HCT116 (cell line): ENCODE measurements around the gene FRS2. TPM values are rescaled to one million over a fixed set of nuclear protein-coding genes. Genes with fewer than 3 reads are reported as not detected.

Experiments
- ATAC-seq: fragments of 200-7000 bp; cut with Tn5 transposase; 2 replicates; pipeline ENCODE4 v1.9.1; 2020; ENCODE audit warnings: mild to moderate bottlenecking, moderate library complexity
- BruUV-seq: library from RNA; stranded (reverse); fragments of 400-500 nt; replicated peaks from 2 replicates; lab custom pipeline; 2021; lab: Mats Ljungman, UMichigan
- CTCF ChIA-PET: fragments of 300-600 bp; sonication (Branson Sonifier 250); formaldehyde crosslinking; loops from one replicate; lab custom pipeline; 2021; ENCODE audit warnings: antibody characterized with exemption; lab: Charles Lee
- POLR2A ChIA-PET: fragments of 300-600, 350-600 bp; sonication (Branson Sonifier 250); formaldehyde crosslinking; loops from one replicate; lab custom pipeline; 2021; ENCODE audit warnings: antibody characterized with exemption; lab: Charles Lee
- RAD21 ChIA-PET, 2 experiments: fragments of 300-600 bp; sonication (Branson Sonifier 250); formaldehyde crosslinking; loops; one replicate each; lab custom pipeline; 2023; ENCODE audit warnings: low total read pairs in 2 of 2; ENCODE audit not compliant: uncharacterized antibody in 2 of 2, unreplicated experiment in 2 of 2, low non-redundant PET in 1 of 2; lab: Charles Lee
- DNase-seq: peaks from one replicate; pipeline ENCODE4 v3.0.0-alpha.2; 2010; ENCODE audit warnings: low read depth, low spot score
- H2AFZ ChIP-seq: fragments of 200-600 bp; shearing (Covaris generic), sonication (generic); 2 replicates; pipeline ENCODE4 v1.6.1; 2017; ENCODE audit warnings: low read depth, mixed run types, mixed read lengths, antibody characterized with exemption, low read length; ENCODE audit not compliant: poor library complexity, severe bottlenecking
- H3K27ac ChIP-seq: 2 replicates; pipeline ENCODE4 v1.5.1; 2012; ENCODE audit warnings: low read depth, low read length
- H3K27me3 ChIP-seq: fragments of 200-600 bp; sonication (generic); 2 replicates; pipeline ENCODE4 v1.6.1; 2016; ENCODE audit warnings: mixed run types, low read length, mixed read lengths; ENCODE audit not compliant: insufficient read depth
- H3K36me3 ChIP-seq, 2 experiments: fragments of 200-500 bp in 1 of 2; fragments of 200-600 bp in 1 of 2; sonication (Bioruptor generic) in 1 of 2; sonication (generic) in 1 of 2; 2 replicates each; pipeline versions ENCODE4 v1.5.1 to v1.6.1; 2014 to 2016; ENCODE audit warnings: low read length in 2 of 2, inconsistent platforms in 1 of 2, mixed read lengths in 1 of 2, mixed run types in 1 of 2; ENCODE audit not compliant: insufficient read depth in 2 of 2, control insufficient read depth in 1 of 2
- H3K4me1 ChIP-seq, 2 experiments: fragments of 200-600 bp in 1 of 2; sonication (generic) in 1 of 2; 2 replicates each; pipeline versions ENCODE4 v1.5.1 to v1.6.1; 2012 to 2017; ENCODE audit warnings: low read length in 2 of 2, inconsistent platforms in 1 of 2, mild to moderate bottlenecking in 1 of 2, mixed read lengths in 1 of 2, mixed run types in 1 of 2, moderate library complexity in 1 of 2; ENCODE audit not compliant: insufficient read depth in 2 of 2, control insufficient read depth in 1 of 2
- H3K4me2 ChIP-seq: fragments of 200-600 bp; sonication (generic); 2 replicates; pipeline ENCODE4 v1.6.1; 2017; ENCODE audit warnings: mixed run types, low read length, mixed read lengths
- H3K4me3 ChIP-seq, 2 experiments: fragments of 200-600 bp in 1 of 2; sonication (generic) in 1 of 2; replicated peaks in 1 of 2; 2 replicates each; pipeline ENCODE4 v1.5.1; 2011 to 2016; ENCODE audit warnings: low read length in 2 of 2, control low read depth in 1 of 2, low read depth in 1 of 2, mild to moderate bottlenecking in 1 of 2, mixed read lengths in 1 of 2, mixed run types in 1 of 2
- H3K79me2 ChIP-seq: fragments of 200-600 bp; sonication (generic); 2 replicates; pipeline ENCODE4 v1.6.1; 2017; ENCODE audit warnings: mild to moderate bottlenecking, mixed run types, low read length, moderate library complexity, mixed read lengths; ENCODE audit not compliant: insufficient read depth
- H3K9ac ChIP-seq: fragments of 200-600 bp; sonication (generic); 2 replicates; pipeline ENCODE4 v1.6.1; 2016; ENCODE audit warnings: low read length, mixed read lengths
- H3K9me2 ChIP-seq: fragments of 200-600 bp; sonication (generic), shearing (Covaris generic); 2 replicates; pipeline ENCODE4 v1.6.1; 2017; ENCODE audit warnings: mixed run types, mild to moderate bottlenecking, moderate library complexity; ENCODE audit not compliant: insufficient read depth
- H3K9me3 ChIP-seq, 2 experiments: fragments of 200-500 bp in 1 of 2; fragments of 200-600 bp in 1 of 2; sonication (Bioruptor generic) in 1 of 2; sonication (generic) in 1 of 2; 2 replicates each; pipeline ENCODE4 v1.6.1; 2014 to 2017; ENCODE audit warnings: low read length in 2 of 2, mixed read lengths in 2 of 2, inconsistent platforms in 1 of 2, low read depth in 1 of 2, mild to moderate bottlenecking in 1 of 2, mixed run types in 1 of 2, moderate library complexity in 1 of 2; ENCODE audit not compliant: control insufficient read depth in 1 of 2, insufficient read depth in 1 of 2
- H4K20me1 ChIP-seq: fragments of 200-600 bp; sonication (generic), shearing (Covaris generic); 2 replicates; pipeline ENCODE4 v1.6.1; 2017; ENCODE audit warnings: mixed run types, mild to moderate bottlenecking, moderate library complexity; ENCODE audit not compliant: insufficient read depth
- CTCF ChIP-seq, 3 experiments: fragments of 200-600 bp in 1 of 3; sonication (generic) in 1 of 3; IDR thresholded peaks in 2 of 3; conservative IDR thresholded peaks in 1 of 3; 2 replicates each; pipeline ENCODE4 v1.5.1; 2012 to 2017; ENCODE audit warnings: low read depth in 2 of 3, low read length in 2 of 3, antibody characterized with exemption in 1 of 3, borderline replicate concordance in 1 of 3, control low read depth in 1 of 3, mild to moderate bottlenecking in 1 of 3, mixed read lengths in 1 of 3, mixed run types in 1 of 3, moderate library complexity in 1 of 3; ENCODE audit not compliant: insufficient read depth in 1 of 3
- EGR1 ChIP-seq: IDR thresholded peaks from 2 replicates; pipeline ENCODE4 v1.6.1; 2012; ENCODE audit warnings: low read depth
- ELF1 ChIP-seq: IDR thresholded peaks from 2 replicates; pipeline ENCODE4 v1.6.1; 2012; ENCODE audit warnings: low read depth, borderline replicate concordance
- MAX ChIP-seq: IDR thresholded peaks from 2 replicates; pipeline ENCODE4 v1.6.1; 2012
- POLR2AphosphoS5 ChIP-seq: IDR thresholded peaks from 2 replicates; pipeline ENCODE4 v1.6.1; 2011; ENCODE audit warnings: mild to moderate bottlenecking, low read depth, low read length, moderate library complexity
- REST ChIP-seq: IDR thresholded peaks from 2 replicates; pipeline ENCODE4 v1.6.1; 2012; ENCODE audit warnings: low read depth
- SRF ChIP-seq: IDR thresholded peaks from 2 replicates; pipeline ENCODE4 v1.6.1; 2012; ENCODE audit warnings: low read depth
- TCF7L2 ChIP-seq: IDR thresholded peaks from 2 replicates; pipeline ENCODE4 v1.7.0; 2011; ENCODE audit warnings: borderline replicate concordance, inconsistent platforms; ENCODE audit not compliant: insufficient read depth, insufficient read length; ENCODE audit errors: extremely low read depth
- YY1 ChIP-seq: IDR thresholded peaks from 2 replicates; pipeline ENCODE4 v1.6.1; 2011; ENCODE audit warnings: low read length, low read depth, moderate library complexity, mild to moderate bottlenecking; ENCODE audit not compliant: insufficient replicate concordance; ENCODE audit errors: extremely low read depth
- ZBTB33 ChIP-seq: IDR thresholded peaks from 2 replicates; pipeline ENCODE4 v1.6.1; 2011; ENCODE audit warnings: mild to moderate bottlenecking, low read length, moderate library complexity; ENCODE audit not compliant: insufficient replicate concordance; ENCODE audit errors: extremely low read depth
- intact Hi-C: fragments of 100-400 bp; cut with micrococcal nuclease; formaldehyde crosslinking; loops from 2 replicates; pipeline ENCODE4 v1.10.0; 2022
- total RNA-seq: library from RNA; stranded (reverse); gene quantifications from one replicate; pipeline ENCODE4 v1.2.1, GENCODE V29; 2021; ENCODE audit not compliant: unreplicated experiment

Gene FRS2
- total RNA-seq, 1 experiment from 2014 or later: 14.7 TPM

- Histone ChIP-seq H3K4me2 (no peak overlapping the region), H3K9me3 (no peaks in the 10 kb centered on the region), H2AFZ (no peak overlapping the region), H3K4me1 (no peaks in the 10 kb centered on the region), H3K4me3 (no peak overlapping the region), H3K27ac (no peak overlapping the region), H3K36me3 (no peaks in the 10 kb centered on the region), H3K79me2 (peaks cover 98% of the 10 kb centered on the region), H3K27me3 (no peaks in the 10 kb centered on the region), H3K9me2 (no peaks in the 10 kb centered on the region), H3K9ac (no peak overlapping the region), H4K20me1 (peaks cover 12% of the 10 kb centered on the region; the same call in 1 of the 2 replicates)
- POLR2A ChIA-PET: interaction anchor here (1.3 kb wide), 1 partner anchor 11 kb away, joined by 3 read pairs; no protein-coding TSS in a partner anchor
- intact Hi-C loops: no loop called here
- CTCF ChIA-PET: no interaction called here
- ATAC-seq (no peak), DNase-seq (no peak)
- no TSS peak for BruUV-seq
- RAD21 ChIA-PET: no interaction called here
- no peak for TF ChIP-seq EGR1
- no peak for TF ChIP-seq REST
- TF ChIP-seq SRF: no peak
- no peak for TF ChIP-seq CTCF (IDR thresholded peaks at IDR 0.05 in 2 of 3, conservative IDR thresholded peaks at IDR 0.05 in 1 of 3; ENCODE audit: borderline replicate concordance in 1 of 3, insufficient read depth in 1 of 3, low read depth in 2 of 3, low read length in 2 of 3)
- TF ChIP-seq ELF1: no peak
- no peak for TF ChIP-seq ZBTB33
- no peak for TF ChIP-seq MAX
- TF ChIP-seq YY1: no peak
- TF ChIP-seq POLR2AphosphoS5: no peak
- no peak for TF ChIP-seq TCF7L2
Observed at GRCh38 chr12:69513297-69513696, 43.1 kb downstream of the FRS2 start.
